GM21367 (cell line): Measurements from ENCODE around the gene NUDT10.
"Not testable (repeated sequence)": the region's sequence is repeated elsewhere in the genome, so short reads cannot be mapped to it uniquely, and the experiment has no call there.

Source experiments
- ATAC-seq: cut with Tn5 transposase; IDR thresholded peaks from one replicate; pipeline ENCODE4 v1.9.1; 2021; ENCODE audit not compliant: unreplicated experiment

Gene NUDT10

GRCh38 chrX:51332188-51332942 lies at the start of gene NUDT10:
TSS of gene NUDT10 (plus strand) at chrX:51332822. CDS start at chrX:51332966, 144 bp downstream.
- ATAC-seq = no peak

GRCh38 chrX:51292421-51292820 lies 40.2 kb upstream of the NUDT10 start:
- ATAC-seq = no peak

- ATAC-seq = no peak
Measured at GRCh38 chrX:51296138-51296537, 36.5 kb upstream of the NUDT10 start.

- ATAC-seq = no peak
Measured at GRCh38 chrX:51316271-51316670, 16.4 kb upstream of the NUDT10 start.

- ATAC-seq = not testable (repeated sequence)
Measured at GRCh38 chrX:51332943-51333785, 542 bp downstream of the NUDT10 start.

GRCh38 chrX:51334276-51334675 lies 1.7 kb downstream of the NUDT10 start:
- ATAC-seq = no peak

- peak; percentile 62 for ATAC-seq
Measured at GRCh38 chrX:51336584-51336983, 4.0 kb downstream of the NUDT10 start.

- ATAC-seq = no peak
Measured at GRCh38 chrX:51361251-51361650, 28.6 kb downstream of the NUDT10 start.

GRCh38 chrX:51376672-51377071 lies 44.0 kb downstream of the NUDT10 start:
- ATAC-seq = no peak
